Activated CD4-positive, alpha-beta T cell treated with anti-CD3 and anti-CD28 coated beads, Interleukin-2, amount 10 ng/mL, durations not matched to agents 24 days and 14 days (primary cell): Measurements from ENCODE around the gene PTPRD. TPM values are rescaled to one million over a fixed set of nuclear protein-coding genes. Genes with fewer than 3 reads are reported as not detected.

ENCODE experiments used
- DNase-seq: peaks from one replicate; pipeline ENCODE4 v3.0.0; 2022
- H3K27ac Mint-ChIP-seq: one replicate; pipeline ENCODE4 v1.8.0; 2022; ENCODE audit warnings: mild to moderate bottlenecking, mixed read lengths
- H3K27me3 Mint-ChIP-seq: one replicate; pipeline ENCODE4 v1.8.0; 2022; ENCODE audit warnings: mixed read lengths
- H3K36me3 Mint-ChIP-seq: one replicate; pipeline ENCODE4 v1.8.0; 2022; ENCODE audit warnings: low read depth, mild to moderate bottlenecking, mixed read lengths
- H3K4me1 Mint-ChIP-seq: one replicate; pipeline ENCODE4 v1.8.0; 2021; ENCODE audit warnings: mixed read lengths
- H3K4me3 Mint-ChIP-seq: one replicate; pipeline ENCODE4 v1.8.0; 2022; ENCODE audit warnings: mild to moderate bottlenecking, moderate library complexity, mixed read lengths
- H3K9me3 Mint-ChIP-seq: one replicate; pipeline ENCODE4 v1.8.0; 2021; ENCODE audit warnings: mixed read lengths
- intact Hi-C: fragments of 100-400 bp; cut with micrococcal nuclease; formaldehyde crosslinking; loops from one replicate; pipeline ENCODE4 v1.15.1; 2023
- total RNA-seq: library from RNA; stranded (reverse); gene quantifications from 2 replicates; pipeline ENCODE4 v1.2.3, GENCODE V29; 2022

The PTPRD gene
- total RNA-seq, 1 donor from 2014 or later = not detected

GRCh38 chr9:8845808-8846207 is 1767.0 kb downstream of the PTPRD start:
- H3K27me3 Mint-ChIP-seq = no peaks in the 10 kb centered on the region
- H3K9me3 Mint-ChIP-seq = no peaks in the 10 kb centered on the region
- no peak overlapping the region for H3K27ac Mint-ChIP-seq
- H3K36me3 Mint-ChIP-seq = no peaks in the 10 kb centered on the region
- no peaks in the 10 kb centered on the region for H3K4me1 Mint-ChIP-seq
- H3K4me3 Mint-ChIP-seq = no peak overlapping the region
- DNase-seq = no peak
- intact Hi-C loops = no loop called here

- Mint-ChIP-seq H3K9me3 (no peaks in the 10 kb centered on the region), H3K4me1 (no peaks in the 10 kb centered on the region), H3K27me3 (no peaks in the 10 kb centered on the region), H3K27ac (no peak overlapping the region), H3K4me3 (no peak overlapping the region), H3K36me3 (no peaks in the 10 kb centered on the region)
- intact Hi-C loops = no loop called here
- DNase-seq = peak; percentile 30
Observed at GRCh38 chr9:8845376-8845775, 1767.4 kb downstream of the PTPRD start.

- no peak for DNase-seq
- no peaks in the 10 kb centered on the region for H3K9me3 Mint-ChIP-seq
- no peaks in the 10 kb centered on the region for H3K36me3 Mint-ChIP-seq
- H3K4me1 Mint-ChIP-seq = no peaks in the 10 kb centered on the region
- no peaks in the 10 kb centered on the region for H3K27me3 Mint-ChIP-seq
- H3K4me3 Mint-ChIP-seq = no peak overlapping the region
- intact Hi-C loops = no loop called here
- H3K27ac Mint-ChIP-seq = no peak overlapping the region
Observed at GRCh38 chr9:8844549-8844948, 1768.3 kb downstream of the PTPRD start.

- H3K4me3 Mint-ChIP-seq = no peak overlapping the region
- H3K36me3 Mint-ChIP-seq = no peaks in the 10 kb centered on the region
- peak; percentile 27 for DNase-seq
- intact Hi-C loops = no loop called here
- no peaks in the 10 kb centered on the region for H3K4me1 Mint-ChIP-seq
- no peak overlapping the region for H3K27ac Mint-ChIP-seq
- H3K9me3 Mint-ChIP-seq = no peaks in the 10 kb centered on the region
- H3K27me3 Mint-ChIP-seq = no peaks in the 10 kb centered on the region
Observed at GRCh38 chr9:8842402-8843193, 1770.2 kb downstream of the PTPRD start.

- intact Hi-C loops = no loop called here
- Mint-ChIP-seq H3K9me3 (no peaks in the 10 kb centered on the region), H3K27ac (no peak overlapping the region), H3K27me3 (no peaks in the 10 kb centered on the region), H3K4me1 (no peaks in the 10 kb centered on the region), H3K36me3 (no peaks in the 10 kb centered on the region), H3K4me3 (no peak overlapping the region)
- no peak for DNase-seq
Observed at GRCh38 chr9:8838136-8838535, 1774.7 kb downstream of the PTPRD start.

GRCh38 chr9:8835291-8835690 is 1777.5 kb downstream of the PTPRD start:
- DNase-seq = no peak
- Mint-ChIP-seq H3K27ac (no peak overlapping the region), H3K4me1 (no peaks in the 10 kb centered on the region), H3K4me3 (no peak overlapping the region), H3K9me3 (no peaks in the 10 kb centered on the region), H3K36me3 (no peaks in the 10 kb centered on the region), H3K27me3 (no peaks in the 10 kb centered on the region)
- intact Hi-C loops = no loop called here

GRCh38 chr9:8832955-8833354 is 1779.8 kb downstream of the PTPRD start:
- H3K4me1 Mint-ChIP-seq = no peaks in the 10 kb centered on the region

GRCh38 chr9:8832386-8832785 is 1780.4 kb downstream of the PTPRD start:
- H3K27ac Mint-ChIP-seq = no peak overlapping the region
- no peaks in the 10 kb centered on the region for H3K4me1 Mint-ChIP-seq
- no peaks in the 10 kb centered on the region for H3K27me3 Mint-ChIP-seq
- no peaks in the 10 kb centered on the region for H3K36me3 Mint-ChIP-seq
- intact Hi-C loops = no loop called here
- no peak overlapping the region for H3K4me3 Mint-ChIP-seq
- H3K9me3 Mint-ChIP-seq = no peaks in the 10 kb centered on the region
- no peak for DNase-seq

More at GRCh38 chr9:8832955-8833354, 1779.8 kb downstream of the PTPRD start:
- intact Hi-C loops = no loop called here
- no peak for DNase-seq
- Mint-ChIP-seq H3K9me3 (no peaks in the 10 kb centered on the region), H3K27ac (no peak overlapping the region), H3K27me3 (no peaks in the 10 kb centered on the region), H3K36me3 (no peaks in the 10 kb centered on the region), H3K4me3 (no peak overlapping the region)

GRCh38 chr9:8831568-8831967 is 1781.2 kb downstream of the PTPRD start:
- no peaks in the 10 kb centered on the region for H3K36me3 Mint-ChIP-seq
- intact Hi-C loops = no loop called here
- H3K9me3 Mint-ChIP-seq = no peaks in the 10 kb centered on the region
- no peak overlapping the region for H3K27ac Mint-ChIP-seq
- DNase-seq = no peak
- no peak overlapping the region for H3K4me3 Mint-ChIP-seq
- H3K27me3 Mint-ChIP-seq = no peaks in the 10 kb centered on the region
- H3K4me1 Mint-ChIP-seq = no peaks in the 10 kb centered on the region

- no peak overlapping the region for H3K27ac Mint-ChIP-seq
Observed at GRCh38 chr9:8826281-8826680, 1786.5 kb downstream of the PTPRD start.

GRCh38 chr9:8825585-8826147 is 1787.1 kb downstream of the PTPRD start:
- no peak overlapping the region for H3K4me3 Mint-ChIP-seq
- H3K27me3 Mint-ChIP-seq = no peaks in the 10 kb centered on the region
- H3K27ac Mint-ChIP-seq = no peak overlapping the region
- H3K4me1 Mint-ChIP-seq = no peaks in the 10 kb centered on the region
- no peaks in the 10 kb centered on the region for H3K9me3 Mint-ChIP-seq
- no peaks in the 10 kb centered on the region for H3K36me3 Mint-ChIP-seq
- no peak for DNase-seq
- intact Hi-C loops = no loop called here

More at GRCh38 chr9:8826281-8826680, 1786.5 kb downstream of the PTPRD start:
- intact Hi-C loops = no loop called here
- Mint-ChIP-seq H3K9me3 (no peaks in the 10 kb centered on the region), H3K4me1 (no peaks in the 10 kb centered on the region), H3K4me3 (no peak overlapping the region), H3K36me3 (no peaks in the 10 kb centered on the region), H3K27me3 (no peaks in the 10 kb centered on the region)
- no peak for DNase-seq

GRCh38 chr9:8823131-8823895 is 1789.5 kb downstream of the PTPRD start:
- H3K27ac Mint-ChIP-seq = no peak overlapping the region
- no peaks in the 10 kb centered on the region for H3K27me3 Mint-ChIP-seq
- H3K4me3 Mint-ChIP-seq = no peak overlapping the region
- H3K36me3 Mint-ChIP-seq = no peaks in the 10 kb centered on the region
- intact Hi-C loops = no loop called here
- DNase-seq = no peak
- H3K9me3 Mint-ChIP-seq = no peaks in the 10 kb centered on the region
- H3K4me1 Mint-ChIP-seq = no peaks in the 10 kb centered on the region

GRCh38 chr9:8822667-8823025 is 1790.2 kb downstream of the PTPRD start:
- intact Hi-C loops = no loop called here
- Mint-ChIP-seq H3K4me1 (no peaks in the 10 kb centered on the region), H3K27ac (no peak overlapping the region), H3K36me3 (no peaks in the 10 kb centered on the region), H3K27me3 (no peaks in the 10 kb centered on the region), H3K4me3 (no peak overlapping the region), H3K9me3 (no peaks in the 10 kb centered on the region)
- DNase-seq = no peak

GRCh38 chr9:8821910-8822666 is 1790.7 kb downstream of the PTPRD start:
- DNase-seq = no peak
- H3K27ac Mint-ChIP-seq = no peak overlapping the region
- no peaks in the 10 kb centered on the region for H3K4me1 Mint-ChIP-seq
- no peaks in the 10 kb centered on the region for H3K27me3 Mint-ChIP-seq
- no peaks in the 10 kb centered on the region for H3K36me3 Mint-ChIP-seq
- no peak overlapping the region for H3K4me3 Mint-ChIP-seq
- intact Hi-C loops = no loop called here
- H3K9me3 Mint-ChIP-seq = no peaks in the 10 kb centered on the region
